Measurements from ENCODE around the gene NEAT1. TPM values are rescaled to one million over a fixed set of nuclear protein-coding genes. Genes with fewer than 3 reads are reported as not detected.

NEAT1 gene
- total RNA-seq, 4 donors from 2014 or later: 21.0 to 341 (median 183) TPM

GRCh38 chr11:65377777-65378176, 44.8 kb upstream of the NEAT1 start:
- no peak overlapping the region for H3K27ac ChIP-seq
- H3K9me3 ChIP-seq: no peaks in the 10 kb centered on the region
- ATAC-seq: no peak
- TF ChIP-seq CTCF (IDR thresholded peaks at IDR 0.05) (no peak), POLR2A (IDR thresholded peaks at IDR 0.05) (no peak), EP300 (IDR thresholded peaks at IDR 0.05) (no peak), POLR2AphosphoS5 (IDR thresholded peaks at IDR 0.05) (no peak)
- peaks cover 0 to 25% (median 10%) of the 10 kb centered on the region in 3 donors for H3K4me1 ChIP-seq
- H3K4me3 ChIP-seq: no peak overlapping the region
- 100% methylated on average over 1 to 2 of the region's 8 CpGs for WGBS, 2 donors (ENCODE audit: low coverage in 1 of 2)
- peaks cover 0 to 13% of the 10 kb centered on the region in 2 donors for H3K36me3 ChIP-seq
- H3K27me3 ChIP-seq: no peaks in the 10 kb centered on the region

- 60% methylated on average over 8 of the region's 19 CpGs; no CpG with 5 or more reads in 1 of the 2 donors for WGBS, 2 donors (ENCODE audit: low coverage in 1 of 2)
- Histone ChIP-seq H3K9me3 (no peaks in the 10 kb centered on the region), H3K27ac (no peak overlapping the region), H3K4me3 (no peak overlapping the region), H3K4me1 (peaks cover 0 to 31% (median 16%) of the 10 kb centered on the region in 3 donors), H3K27me3 (no peaks in the 10 kb centered on the region), H3K36me3 (peaks cover 0 to 13% of the 10 kb centered on the region in 2 donors)
- no peak for TF ChIP-seq CTCF (IDR thresholded peaks at IDR 0.05)
- ATAC-seq: no peak
These were observed 44.2 kb upstream of the NEAT1 start for GRCh38 chr11:65378208-65378927.

GRCh38 chr11:65378928-65379638, 43.5 kb upstream of the NEAT1 start:
- ATAC-seq: no peak
- Histone ChIP-seq H3K9me3 (no peaks in the 10 kb centered on the region), H3K27ac (peak overlapping the region in 1 of 4 donors; percentile 2), H3K4me1 (peaks cover 0 to 38% (median 21%) of the 10 kb centered on the region in 3 donors), H3K27me3 (no peaks in the 10 kb centered on the region), H3K4me3 (no peak overlapping the region), H3K36me3 (peaks cover 0 to 13% of the 10 kb centered on the region in 2 donors)
- TF ChIP-seq POLR2A (IDR thresholded peaks at IDR 0.05) (no peak), POLR2AphosphoS5 (IDR thresholded peaks at IDR 0.05) (no peak), CTCF (IDR thresholded peaks at IDR 0.05) (no peak), EP300 (IDR thresholded peaks at IDR 0.05) (no peak)
- 60% methylated on average over 1 of the region's 14 CpGs; no CpG with 5 or more reads in 1 of the 2 donors for WGBS, 2 donors (ENCODE audit: low coverage in 1 of 2)

- TF ChIP-seq EP300 (IDR thresholded peaks at IDR 0.05) (no peak), POLR2AphosphoS5 (IDR thresholded peaks at IDR 0.05) (no peak), CTCF (IDR thresholded peaks at IDR 0.05) (no peak), POLR2A (IDR thresholded peaks at IDR 0.05) (no peak)
- peaks cover 0 to 46% (median 25%) of the 10 kb centered on the region in 3 donors for H3K4me1 ChIP-seq
- no peak for ATAC-seq
- peaks cover 0 to 13% of the 10 kb centered on the region in 2 donors for H3K36me3 ChIP-seq
- H3K9me3 ChIP-seq: no peaks in the 10 kb centered on the region
- H3K27me3 ChIP-seq: no peaks in the 10 kb centered on the region
- peak overlapping the region in 1 of 4 donors; percentile 97 for H3K27ac ChIP-seq
- no peak overlapping the region for H3K4me3 ChIP-seq
- WGBS, 2 donors (ENCODE audit: low coverage in 1 of 2): 60 to 81% methylated on average over 1 to 4 of the region's 13 CpGs
These were observed 42.7 kb upstream of the NEAT1 start for GRCh38 chr11:65379698-65380459.

All from gastroesophageal sphincter (tissue), 4 donors.